ENCODE data around the gene ZNF467. TPM values are rescaled to one million over a fixed set of nuclear protein-coding genes. Genes with fewer than 3 reads are reported as not detected.

ZNF467 gene
- total RNA-seq, 5 donors from 2014 or later (not counting 1 experiment from before 2014, with no cell fraction given): 3.0 to 5.3 (median 4.5) TPM

DNA sequence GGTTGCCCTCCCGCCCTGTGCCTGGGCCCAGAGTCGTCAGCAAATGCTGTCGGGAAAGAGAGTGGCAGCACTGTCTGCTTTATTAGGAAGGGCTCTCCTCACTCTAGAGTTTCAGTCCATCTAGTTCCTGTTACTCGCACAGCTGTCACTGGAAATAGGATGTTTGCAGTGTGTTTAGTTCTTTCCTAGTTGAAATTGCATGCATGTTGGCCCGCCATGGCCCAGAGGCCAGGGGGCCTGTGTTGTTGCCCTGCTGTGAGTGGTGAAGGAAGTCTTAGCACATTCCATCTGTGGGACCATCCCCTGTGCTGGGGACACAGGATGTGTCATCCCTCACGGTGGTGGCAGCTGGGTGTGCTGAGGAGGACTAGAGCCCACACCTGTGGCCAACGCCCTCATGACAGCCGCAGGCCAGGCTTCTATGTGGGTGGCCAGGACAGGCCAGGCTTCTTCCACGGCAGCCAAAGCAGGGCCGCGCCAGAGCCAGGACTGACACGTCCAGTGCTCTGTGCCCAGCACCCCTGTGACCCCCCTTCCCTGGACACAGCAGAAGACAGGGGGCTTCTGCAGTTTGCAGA lies 45.4 kb downstream of the ZNF467 start:
- no peaks in the 10 kb centered on the region for H3K4me1 Mint-ChIP-seq
- peaks cover 17 to 59% of the 10 kb centered on the region in 2 donors for H3K36me3 ChIP-seq (ENCODE audit: control insufficient read depth in 2 of 2, extremely low read depth in 1 of 2, insufficient read depth in 1 of 2, low read length in 1 of 2)
- H3K27me3 ChIP-seq (replicated peaks in 1 of 2; ENCODE audit: control insufficient read depth in 2 of 2, extremely low read depth in 1 of 2, insufficient read depth in 2 of 2, low read length in 1 of 2): no peaks in the 10 kb centered on the region
- H3K9me3 ChIP-seq: no peaks in the 10 kb centered on the region
- no peak for DNase-seq
- no peaks in the 10 kb centered on the region for H3K27me3 Mint-ChIP-seq
- no peak overlapping the region for H3K4me3 ChIP-seq (ENCODE audit: control insufficient read depth in 1 of 2, extremely low read depth in 1 of 2, low read length in 1 of 2)
- no peak overlapping the region for H3K27ac ChIP-seq (ENCODE audit: low read length)
- H3K27ac Mint-ChIP-seq: no peak overlapping the region
- no peak for ATAC-seq (replicated peaks in 1 of 4)
- no peak overlapping the region for H3K4me3 Mint-ChIP-seq
- H3K4me1 ChIP-seq (ENCODE audit: control insufficient read depth in 1 of 2, extremely low read depth in 1 of 2, insufficient read depth in 2 of 2, low read length in 2 of 2): no peaks in the 10 kb centered on the region
- 90% methylated on average over 9 of the region's 12 CpGs for WGBS (ENCODE audit: insufficient coverage)
- ChIA-PET POLR2A (no interaction called here), CTCF (no interaction called here)
- no peaks in the 10 kb centered on the region for H3K9me3 Mint-ChIP-seq
- H3K36me3 Mint-ChIP-seq: peaks cover 50% of the 10 kb centered on the region

DNA sequence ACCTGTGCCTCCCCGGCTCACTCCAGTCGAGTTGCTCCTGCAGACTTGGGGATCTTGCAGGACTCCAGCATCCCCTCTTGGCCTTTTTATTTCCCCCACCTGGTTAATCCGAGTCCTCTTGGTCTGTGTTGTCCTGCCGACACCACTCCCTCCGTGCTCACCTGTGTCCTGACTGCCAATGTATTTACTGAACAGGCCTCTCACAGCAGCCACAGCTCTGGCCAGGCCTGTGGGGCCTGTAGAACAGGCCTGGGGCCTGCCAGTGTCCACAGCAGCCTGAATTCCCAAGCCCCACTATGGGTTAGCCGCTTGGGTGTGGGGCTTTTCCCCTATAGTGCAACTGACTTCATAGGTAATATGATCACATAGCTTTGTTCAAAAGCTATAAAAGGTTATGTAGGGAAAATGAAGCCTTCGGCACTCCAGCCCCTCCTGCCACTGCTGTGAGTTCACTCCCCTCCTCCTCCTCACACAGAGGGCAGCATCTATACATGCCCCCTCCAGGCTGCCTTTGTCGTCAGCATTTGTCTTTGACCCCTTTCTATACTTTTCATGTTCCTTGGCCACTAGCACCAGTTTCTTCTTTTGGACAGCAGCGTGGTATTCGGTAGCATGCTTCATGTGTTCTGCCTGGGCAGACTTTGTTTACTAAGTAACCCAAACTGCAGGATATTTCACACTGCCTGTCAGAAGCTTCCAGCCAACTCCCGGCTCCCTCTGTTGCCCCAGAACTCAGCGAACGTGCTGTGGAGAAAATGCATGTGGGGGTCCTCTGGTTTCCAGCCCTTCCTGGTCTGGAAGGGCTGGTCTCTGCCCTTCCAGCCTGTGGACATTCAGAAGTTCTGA lies 46.1 kb downstream of the ZNF467 start:
- no peak overlapping the region for H3K27ac Mint-ChIP-seq
- no peaks in the 10 kb centered on the region for H3K4me1 Mint-ChIP-seq
- peaks cover 49% of the 10 kb centered on the region for H3K36me3 Mint-ChIP-seq
- Histone ChIP-seq H3K9me3 (no peaks in the 10 kb centered on the region), H3K27me3 (replicated peaks in 1 of 2; ENCODE audit: control insufficient read depth in 2 of 2, extremely low read depth in 1 of 2, insufficient read depth in 2 of 2, low read length in 1 of 2) (no peaks in the 10 kb centered on the region), H3K27ac (ENCODE audit: low read length) (no peak overlapping the region), H3K36me3 (ENCODE audit: control insufficient read depth in 2 of 2, extremely low read depth in 1 of 2, insufficient read depth in 1 of 2, low read length in 1 of 2) (peaks cover 19 to 67% of the 10 kb centered on the region in 2 donors), H3K4me3 (ENCODE audit: control insufficient read depth in 1 of 2, extremely low read depth in 1 of 2, low read length in 1 of 2) (no peak overlapping the region), H3K4me1 (ENCODE audit: control insufficient read depth in 1 of 2, extremely low read depth in 1 of 2, insufficient read depth in 2 of 2, low read length in 2 of 2) (no peaks in the 10 kb centered on the region)
- WGBS (ENCODE audit: insufficient coverage): 95% methylated on average over 9 of the region's 13 CpGs
- DNase-seq (no peak), ATAC-seq (replicated peaks in 1 of 4) (no peak)
- no peak overlapping the region for H3K4me3 Mint-ChIP-seq
- no peaks in the 10 kb centered on the region for H3K9me3 Mint-ChIP-seq
- H3K27me3 Mint-ChIP-seq: no peaks in the 10 kb centered on the region
- POLR2A ChIA-PET: no interaction called here
- CTCF ChIA-PET: no interaction called here

DNA sequence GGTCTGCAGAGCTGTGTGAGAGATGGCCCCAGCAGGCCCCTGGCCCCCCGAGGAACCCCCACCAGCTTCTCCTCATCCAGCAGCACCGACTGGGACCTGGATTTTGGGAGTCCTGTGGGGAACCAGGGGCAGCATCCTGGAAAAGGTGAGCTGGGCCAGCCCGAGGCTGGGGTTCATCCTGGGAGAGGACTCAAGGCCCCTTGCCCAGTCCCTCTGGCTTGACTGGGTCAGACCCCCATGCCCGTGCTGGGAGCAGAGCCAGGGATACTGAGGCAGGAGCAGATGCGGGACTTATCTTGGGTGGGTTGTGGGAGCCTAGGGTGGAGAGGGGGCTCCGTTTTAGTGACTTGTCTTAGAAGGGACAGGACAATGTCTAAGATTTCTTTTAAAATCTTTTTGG lies 47.5 kb downstream of the ZNF467 start:
- H3K9me3 ChIP-seq: no peaks in the 10 kb centered on the region
- Mint-ChIP-seq H3K27me3 (no peaks in the 10 kb centered on the region), H3K27ac (no peak overlapping the region), H3K4me3 (no peak overlapping the region), H3K4me1 (no peaks in the 10 kb centered on the region), H3K9me3 (no peaks in the 10 kb centered on the region), H3K36me3 (peaks cover 48% of the 10 kb centered on the region)
- no peak for ATAC-seq (replicated peaks in 1 of 4)
- ChIA-PET CTCF (no interaction called here), POLR2A (no interaction called here)
- no peaks in the 10 kb centered on the region for H3K27me3 ChIP-seq (replicated peaks in 1 of 2; ENCODE audit: control insufficient read depth in 2 of 2, extremely low read depth in 1 of 2, insufficient read depth in 2 of 2, low read length in 1 of 2)
- H3K4me3 ChIP-seq (ENCODE audit: control insufficient read depth in 1 of 2, extremely low read depth in 1 of 2, low read length in 1 of 2): no peak overlapping the region
- peaks cover 23 to 69% of the 10 kb centered on the region in 2 donors for H3K36me3 ChIP-seq (ENCODE audit: control insufficient read depth in 2 of 2, extremely low read depth in 1 of 2, insufficient read depth in 1 of 2, low read length in 1 of 2)
- no peaks in the 10 kb centered on the region for H3K4me1 ChIP-seq (ENCODE audit: control insufficient read depth in 1 of 2, extremely low read depth in 1 of 2, insufficient read depth in 2 of 2, low read length in 2 of 2)
- 86% methylated on average over 5 of the region's 6 CpGs for WGBS (ENCODE audit: insufficient coverage)
- no peak overlapping the region for H3K27ac ChIP-seq (ENCODE audit: low read length)
- DNase-seq: no peak

DNA sequence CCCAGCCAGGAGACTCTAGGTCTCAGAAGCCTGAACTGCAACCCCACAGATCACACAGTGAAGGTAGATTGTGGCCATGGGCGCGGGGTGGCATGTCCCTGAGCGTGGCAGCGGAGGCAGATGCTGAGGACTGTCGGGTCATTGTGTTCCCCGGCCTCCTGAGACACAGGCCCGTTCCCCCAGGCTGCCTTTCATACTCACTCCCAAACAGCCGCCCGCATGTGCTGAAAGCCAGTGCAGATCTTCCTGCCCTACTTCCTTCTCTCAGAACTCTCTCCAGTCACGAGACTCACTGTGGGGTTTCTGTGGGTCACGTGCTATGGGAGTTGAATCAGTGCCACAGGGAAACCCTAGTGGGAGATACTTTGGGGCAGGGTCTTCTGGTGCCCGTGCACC lies 48.0 kb downstream of the ZNF467 start:
- 87% methylated on average over 6 of the region's 12 CpGs for WGBS (ENCODE audit: insufficient coverage)
- Mint-ChIP-seq H3K9me3 (no peaks in the 10 kb centered on the region), H3K27me3 (no peaks in the 10 kb centered on the region), H3K36me3 (peaks cover 47% of the 10 kb centered on the region), H3K4me1 (no peaks in the 10 kb centered on the region), H3K27ac (no peak overlapping the region), H3K4me3 (no peak overlapping the region)
- Histone ChIP-seq H3K4me1 (ENCODE audit: control insufficient read depth in 1 of 2, extremely low read depth in 1 of 2, insufficient read depth in 2 of 2, low read length in 2 of 2) (peaks cover 0 to 3% of the 10 kb centered on the region in 2 experiments), H3K4me3 (ENCODE audit: control insufficient read depth in 1 of 2, extremely low read depth in 1 of 2, low read length in 1 of 2) (no peak overlapping the region), H3K27ac (ENCODE audit: low read length) (no peak overlapping the region), H3K27me3 (replicated peaks in 1 of 2; ENCODE audit: control insufficient read depth in 2 of 2, extremely low read depth in 1 of 2, insufficient read depth in 2 of 2, low read length in 1 of 2) (no peaks in the 10 kb centered on the region), H3K36me3 (ENCODE audit: control insufficient read depth in 2 of 2, extremely low read depth in 1 of 2, insufficient read depth in 1 of 2, low read length in 1 of 2) (peaks cover 23 to 69% of the 10 kb centered on the region in 2 donors), H3K9me3 (no peaks in the 10 kb centered on the region)
- CTCF ChIA-PET: no interaction called here
- DNase-seq (no peak), ATAC-seq (replicated peaks in 1 of 4) (no peak)
- POLR2A ChIA-PET: no interaction called here

DNA sequence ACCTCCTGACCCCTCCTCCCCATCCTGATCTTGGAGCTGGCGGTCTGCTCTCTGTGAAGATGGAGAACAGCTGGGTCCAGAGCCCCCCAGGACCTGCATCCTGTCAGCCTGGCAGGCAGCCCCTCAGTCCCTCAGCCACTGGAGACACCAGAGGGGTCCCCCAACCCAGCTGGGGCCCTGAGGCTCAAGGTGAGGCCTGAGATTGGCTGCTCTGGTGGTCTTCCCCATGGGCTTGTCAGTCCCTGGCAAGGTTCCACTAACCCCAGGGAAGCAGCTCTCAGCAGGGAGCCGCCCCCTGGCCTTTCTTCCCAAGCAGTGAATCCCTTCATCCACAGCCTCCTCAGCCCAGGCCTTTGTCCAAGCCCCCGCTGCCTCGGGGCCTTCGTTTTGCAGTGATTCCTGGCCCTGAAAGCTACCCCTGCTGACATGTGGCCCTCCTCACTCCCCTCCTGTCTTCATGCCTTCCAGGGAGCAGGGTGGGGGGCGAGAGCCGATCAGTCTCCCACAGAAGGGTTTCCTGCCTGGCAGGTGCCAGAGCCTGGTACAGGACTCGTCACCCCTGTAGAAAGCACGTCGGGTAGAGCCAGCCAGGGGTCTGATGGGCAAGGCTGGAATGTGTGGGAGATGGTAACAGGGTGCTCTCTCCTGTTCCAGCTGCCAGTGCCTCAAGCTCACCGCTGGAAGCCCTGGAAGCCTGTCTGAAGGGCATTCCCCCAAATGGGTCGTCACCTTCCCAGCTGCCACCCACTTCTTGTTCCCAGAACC lies 48.5 kb downstream of the ZNF467 start:
- ATAC-seq (replicated peaks in 1 of 4) (no peak), DNase-seq (no peak)
- H3K27ac ChIP-seq (ENCODE audit: low read length): no peak overlapping the region
- H3K4me3 ChIP-seq (ENCODE audit: control insufficient read depth in 1 of 2, extremely low read depth in 1 of 2, low read length in 1 of 2): no peak overlapping the region
- H3K4me3 Mint-ChIP-seq: no peak overlapping the region
- H3K4me1 ChIP-seq (ENCODE audit: control insufficient read depth in 1 of 2, extremely low read depth in 1 of 2, insufficient read depth in 2 of 2, low read length in 2 of 2): peaks cover 0 to 7% of the 10 kb centered on the region in 2 experiments
- H3K36me3 Mint-ChIP-seq: peaks cover 51% of the 10 kb centered on the region
- POLR2A ChIA-PET: no interaction called here
- H3K36me3 ChIP-seq (ENCODE audit: control insufficient read depth in 2 of 2, extremely low read depth in 1 of 2, insufficient read depth in 1 of 2, low read length in 1 of 2): peaks cover 23 to 69% of the 10 kb centered on the region in 2 donors
- H3K9me3 Mint-ChIP-seq: no peaks in the 10 kb centered on the region
- H3K27me3 ChIP-seq (replicated peaks in 1 of 2; ENCODE audit: control insufficient read depth in 2 of 2, extremely low read depth in 1 of 2, insufficient read depth in 2 of 2, low read length in 1 of 2): no peaks in the 10 kb centered on the region
- no peaks in the 10 kb centered on the region for H3K4me1 Mint-ChIP-seq
- no peaks in the 10 kb centered on the region for H3K27me3 Mint-ChIP-seq
- no peaks in the 10 kb centered on the region for H3K9me3 ChIP-seq
- no peak overlapping the region for H3K27ac Mint-ChIP-seq
- CTCF ChIA-PET: no interaction called here
- 90% methylated on average over 10 of the region's 12 CpGs for WGBS (ENCODE audit: insufficient coverage)

GRCh38 chr7:149723795-149724495 lies 49.4 kb downstream of the ZNF467 start:
- no peak overlapping the region for H3K4me3 Mint-ChIP-seq

More at GRCh38 chr7:149723795-149724495, 49.4 kb downstream of the ZNF467 start:
- no peaks in the 10 kb centered on the region for H3K9me3 Mint-ChIP-seq
- ChIA-PET CTCF (no interaction called here), POLR2A (no interaction called here)
- Histone ChIP-seq H3K9me3 (no peaks in the 10 kb centered on the region), H3K4me1 (ENCODE audit: control insufficient read depth in 1 of 2, extremely low read depth in 1 of 2, insufficient read depth in 2 of 2, low read length in 2 of 2) (peaks cover 0 to 7% of the 10 kb centered on the region in 2 experiments), H3K27me3 (replicated peaks in 1 of 2; ENCODE audit: control insufficient read depth in 2 of 2, extremely low read depth in 1 of 2, insufficient read depth in 2 of 2, low read length in 1 of 2) (no peaks in the 10 kb centered on the region), H3K36me3 (ENCODE audit: control insufficient read depth in 2 of 2, extremely low read depth in 1 of 2, insufficient read depth in 1 of 2, low read length in 1 of 2) (peaks cover 29 to 60% of the 10 kb centered on the region in 2 donors), H3K4me3 (ENCODE audit: control insufficient read depth in 1 of 2, extremely low read depth in 1 of 2, low read length in 1 of 2) (no peak overlapping the region), H3K27ac (ENCODE audit: low read length) (no peak overlapping the region)
- H3K4me1 Mint-ChIP-seq: no peaks in the 10 kb centered on the region
- DNase-seq (no peak), ATAC-seq (replicated peaks in 1 of 4) (no peak)
- peaks cover 45% of the 10 kb centered on the region for H3K36me3 Mint-ChIP-seq
- no peak overlapping the region for H3K27ac Mint-ChIP-seq
- no peaks in the 10 kb centered on the region for H3K27me3 Mint-ChIP-seq
- WGBS (ENCODE audit: insufficient coverage): 100% methylated on average over 4 of the region's 15 CpGs
